Measurements from ENCODE around the gene ODR4. TPM values are rescaled to one million over a fixed set of nuclear protein-coding genes. Genes with fewer than 3 reads are reported as not detected.

Gene ODR4
- total RNA-seq, 1 donor from 2014 or later, result 25.5 TPM

DNA sequence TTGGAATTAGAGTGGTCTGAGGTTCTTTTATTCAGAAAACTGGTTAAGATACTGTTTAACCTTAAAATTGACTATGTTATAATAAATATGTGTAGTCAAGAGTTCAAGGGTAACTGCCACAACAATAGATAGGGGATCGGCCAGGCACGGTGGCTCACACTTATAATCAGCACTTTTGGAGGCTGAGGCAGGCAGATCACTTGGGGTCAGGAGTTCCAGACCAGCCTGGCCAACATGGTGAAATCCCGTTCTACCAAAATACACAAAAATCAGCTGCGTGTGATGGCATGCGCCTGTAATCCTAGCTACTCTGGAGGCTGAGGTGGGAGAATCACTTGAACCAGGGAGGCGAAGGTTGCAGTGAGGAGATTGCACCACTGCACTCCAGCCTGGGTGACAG, 45.8 kb downstream of the ODR4 start:
- Mint-ChIP-seq H3K27me3 (no peaks in the 10 kb centered on the region), H3K4me3 (ENCODE audit: low read depth) (no peak overlapping the region), H3K27ac (no peak overlapping the region), H3K4me1 (ENCODE audit: low read depth) (no peaks in the 10 kb centered on the region), H3K9me3 (ENCODE audit: low read depth) (no peaks in the 10 kb centered on the region), H3K36me3 (ENCODE audit: insufficient read depth) (peaks cover 10% of the 10 kb centered on the region)
- TF ChIP-seq, protein P1, sequence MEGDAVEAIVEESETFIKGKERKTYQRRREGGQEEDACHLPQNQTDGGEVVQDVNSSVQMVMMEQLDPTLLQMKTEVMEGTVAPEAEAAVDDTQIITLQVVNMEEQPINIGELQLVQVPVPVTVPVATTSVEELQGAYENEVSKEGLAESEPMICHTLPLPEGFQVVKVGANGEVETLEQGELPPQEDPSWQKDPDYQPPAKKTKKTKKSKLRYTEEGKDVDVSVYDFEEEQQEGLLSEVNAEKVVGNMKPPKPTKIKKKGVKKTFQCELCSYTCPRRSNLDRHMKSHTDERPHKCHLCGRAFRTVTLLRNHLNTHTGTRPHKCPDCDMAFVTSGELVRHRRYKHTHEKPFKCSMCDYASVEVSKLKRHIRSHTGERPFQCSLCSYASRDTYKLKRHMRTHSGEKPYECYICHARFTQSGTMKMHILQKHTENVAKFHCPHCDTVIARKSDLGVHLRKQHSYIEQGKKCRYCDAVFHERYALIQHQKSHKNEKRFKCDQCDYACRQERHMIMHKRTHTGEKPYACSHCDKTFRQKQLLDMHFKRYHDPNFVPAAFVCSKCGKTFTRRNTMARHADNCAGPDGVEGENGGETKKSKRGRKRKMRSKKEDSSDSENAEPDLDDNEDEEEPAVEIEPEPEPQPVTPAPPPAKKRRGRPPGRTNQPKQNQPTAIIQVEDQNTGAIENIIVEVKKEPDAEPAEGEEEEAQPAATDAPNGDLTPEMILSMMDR (IDR thresholded peaks at IDR 0.05; ENCODE audit: unreplicated experiment), result no peak
- no peak for DNase-seq (ENCODE audit: low spot score, unreplicated experiment)

DNA sequence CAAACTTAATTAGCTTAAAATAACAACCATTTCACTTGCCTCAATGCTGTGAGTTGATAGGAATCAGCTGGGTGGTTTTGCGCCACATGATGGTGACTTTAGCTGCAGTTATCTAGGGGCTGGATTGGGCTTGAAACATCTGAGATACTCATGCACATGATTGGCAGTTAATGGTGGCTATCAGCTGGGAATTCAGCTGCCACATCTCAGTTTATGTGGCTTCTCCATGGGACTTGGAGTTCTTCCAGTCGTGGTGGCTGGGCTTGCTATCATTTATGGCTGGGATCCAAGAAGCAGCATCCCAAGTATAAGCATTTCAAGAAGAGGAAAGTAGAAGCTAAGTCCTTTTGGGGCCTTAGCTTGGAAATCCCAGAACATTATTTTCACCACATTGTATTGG, 48.9 kb downstream of the ODR4 start:
- Mint-ChIP-seq H3K36me3 (ENCODE audit: insufficient read depth) (peaks cover 6% of the 10 kb centered on the region), H3K4me1 (ENCODE audit: low read depth) (no peaks in the 10 kb centered on the region), H3K27ac (no peak overlapping the region), H3K4me3 (ENCODE audit: low read depth) (no peak overlapping the region), H3K9me3 (ENCODE audit: low read depth) (peaks cover 3% of the 10 kb centered on the region), H3K27me3 (no peaks in the 10 kb centered on the region)
- DNase-seq (ENCODE audit: low spot score, unreplicated experiment), result no peak
- TF ChIP-seq, protein P1 (IDR thresholded peaks at IDR 0.05; ENCODE audit: unreplicated experiment), result no peak

DNA sequence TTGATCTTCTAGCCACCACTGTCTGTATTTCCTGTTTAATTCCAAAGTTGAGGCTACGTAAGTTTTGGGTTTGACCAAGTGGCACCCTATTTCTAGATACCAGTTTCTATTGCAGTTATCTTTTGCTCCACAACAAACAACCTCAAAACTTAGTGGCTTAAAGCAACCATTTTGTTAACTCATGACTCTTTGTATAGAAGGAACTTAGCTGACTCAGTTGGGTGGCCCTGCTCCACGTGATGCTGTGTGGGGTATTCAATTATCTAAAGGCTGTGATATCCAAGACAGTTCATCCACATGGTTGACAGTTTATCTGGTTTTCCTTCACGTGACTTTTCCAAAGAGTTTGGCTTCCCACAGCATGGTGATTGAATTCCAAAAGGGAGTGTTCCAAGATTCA, 50.5 kb downstream of the ODR4 start:
- Mint-ChIP-seq H3K9me3 (ENCODE audit: low read depth) (peaks cover 3% of the 10 kb centered on the region), H3K36me3 (ENCODE audit: insufficient read depth) (peaks cover 3% of the 10 kb centered on the region), H3K4me3 (ENCODE audit: low read depth) (no peak overlapping the region), H3K27ac (no peak overlapping the region), H3K27me3 (no peaks in the 10 kb centered on the region), H3K4me1 (ENCODE audit: low read depth) (no peaks in the 10 kb centered on the region)
- TF ChIP-seq, protein P1 (IDR thresholded peaks at IDR 0.05; ENCODE audit: unreplicated experiment), result no peak
- DNase-seq (ENCODE audit: low spot score, unreplicated experiment), result no peak

DNA sequence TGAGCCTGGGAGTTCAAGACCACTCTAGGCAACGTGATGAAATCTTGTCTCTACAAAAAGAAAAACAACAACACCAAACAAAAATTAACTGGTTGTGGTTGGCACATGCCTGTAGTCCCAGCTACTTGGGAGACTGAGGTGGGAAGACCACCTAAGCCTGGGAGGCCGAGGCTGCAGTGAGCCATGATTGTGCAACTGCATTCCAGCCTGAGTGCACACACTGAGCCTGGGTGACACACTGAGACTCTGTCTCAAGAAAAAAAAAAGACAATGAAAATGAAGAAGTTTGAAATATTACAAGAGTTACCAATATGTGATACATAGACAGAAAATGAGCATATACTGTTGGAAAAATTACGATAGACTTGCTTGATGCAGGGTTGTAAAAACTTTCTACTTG, 53.4 kb downstream of the ODR4 start:
- TF ChIP-seq, protein P1 (IDR thresholded peaks at IDR 0.05; ENCODE audit: unreplicated experiment), result no peak
- Mint-ChIP-seq H3K27ac (no peak overlapping the region), H3K4me3 (ENCODE audit: low read depth) (no peak overlapping the region), H3K9me3 (ENCODE audit: low read depth) (peaks cover 3% of the 10 kb centered on the region), H3K4me1 (ENCODE audit: low read depth) (no peaks in the 10 kb centered on the region), H3K36me3 (ENCODE audit: insufficient read depth) (peaks cover 3% of the 10 kb centered on the region), H3K27me3 (no peaks in the 10 kb centered on the region)
- no peak for DNase-seq (ENCODE audit: low spot score, unreplicated experiment)

DNA sequence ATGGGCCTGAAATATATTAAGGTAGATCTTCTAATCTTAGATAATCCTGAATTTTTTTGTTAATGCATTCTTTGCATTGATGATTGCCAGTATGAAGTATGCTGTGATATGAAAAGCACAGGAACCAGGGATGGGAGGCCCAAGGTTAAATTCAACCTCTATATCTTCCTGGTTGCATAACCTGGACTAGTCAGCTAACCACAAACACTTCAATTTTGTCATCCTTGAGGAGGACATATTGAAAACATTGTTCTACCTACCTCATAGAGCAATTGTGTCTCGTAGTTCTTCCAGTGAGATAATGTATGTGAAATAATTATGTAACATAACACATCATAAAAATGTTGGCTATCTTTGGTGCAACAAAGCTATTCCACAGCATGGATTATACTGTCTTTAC, 59.7 kb downstream of the ODR4 start:
- no peaks in the 10 kb centered on the region for H3K9me3 Mint-ChIP-seq (ENCODE audit: low read depth)
- H3K4me3 Mint-ChIP-seq (ENCODE audit: low read depth), result no peak overlapping the region
- DNase-seq (ENCODE audit: low spot score, unreplicated experiment), result no peak
- TF ChIP-seq, protein P1 (IDR thresholded peaks at IDR 0.05; ENCODE audit: unreplicated experiment), result no peak
- no peak overlapping the region for H3K27ac Mint-ChIP-seq
- peaks cover 4% of the 10 kb centered on the region for H3K27me3 Mint-ChIP-seq
- no peaks in the 10 kb centered on the region for H3K36me3 Mint-ChIP-seq (ENCODE audit: insufficient read depth)
- peaks cover under 1% of the 10 kb centered on the region for H3K4me1 Mint-ChIP-seq (ENCODE audit: low read depth)

Measured in progenitor cell of endocrine pancreas (in vitro differentiated cells).